Urothelium cell line (cell line): ENCODE measurements around the gene TCERG1L.
"Not testable (repeated sequence)": the region's sequence is repeated elsewhere in the genome, so short reads cannot be mapped to it uniquely, and the experiment has no call there.

Experiments
- DNase-seq: peaks from one replicate; pipeline ENCODE4 v3.0.0; 2011; ENCODE audit warnings: low spot score, mixed read lengths
- FAIRE-seq: peaks from 2 replicates; lab custom pipeline; 2011; peaks lifted over from hg19 to GRCh38; lab: Jason Lieb, UNC

TCERG1L gene

GRCh38 chr10:131092876-131093275 is 218.6 kb downstream of the TCERG1L start:
- DNase-seq (no peak), FAIRE-seq (no peak)

GRCh38 chr10:131092386-131092785 is 219.1 kb downstream of the TCERG1L start:
- no peak for FAIRE-seq
- DNase-seq, result no peak

GRCh38 chr10:131091682-131092081 is 219.8 kb downstream of the TCERG1L start:
- FAIRE-seq (no peak), DNase-seq (no peak)

GRCh38 chr10:131090761-131091661 is 220.5 kb downstream of the TCERG1L start:
- DNase-seq (no peak), FAIRE-seq (no peak)

GRCh38 chr10:131089861-131090260 is 221.7 kb downstream of the TCERG1L start:
- no peak for DNase-seq
- no peak for FAIRE-seq

GRCh38 chr10:131089150-131089549 is 222.4 kb downstream of the TCERG1L start:
- DNase-seq (no peak), FAIRE-seq (no peak)

GRCh38 chr10:131088619-131089018 is 222.9 kb downstream of the TCERG1L start:
- FAIRE-seq (no peak), DNase-seq (no peak)

GRCh38 chr10:131087464-131088215 is 223.9 kb downstream of the TCERG1L start:
- DNase-seq, result no peak
- FAIRE-seq, result no peak

GRCh38 chr10:131086511-131086910 is 225.0 kb downstream of the TCERG1L start:
- FAIRE-seq (no peak), DNase-seq (no peak)

- DNase-seq (no peak), FAIRE-seq (no peak)
Measured at GRCh38 chr10:131086094-131086493, 225.4 kb downstream of the TCERG1L start.

- no peak for FAIRE-seq
- no peak for DNase-seq
Measured at GRCh38 chr10:131085091-131085860, 226.2 kb downstream of the TCERG1L start.

- DNase-seq (no peak), FAIRE-seq (no peak)
Measured at GRCh38 chr10:131084791-131085090, 226.8 kb downstream of the TCERG1L start.

- no peak for FAIRE-seq
- DNase-seq, result no peak
Measured at GRCh38 chr10:131083915-131084790, 227.4 kb downstream of the TCERG1L start.

- DNase-seq (no peak), FAIRE-seq (no peak)
Measured at GRCh38 chr10:131082991-131083481, 228.5 kb downstream of the TCERG1L start.

- no peak for FAIRE-seq
Measured at GRCh38 chr10:131082201-131082850, 229.2 kb downstream of the TCERG1L start.

GRCh38 chr10:131081786-131082185 is 229.7 kb downstream of the TCERG1L start:
- no peak for DNase-seq
- FAIRE-seq, result no peak

More at GRCh38 chr10:131082201-131082850, 229.2 kb downstream of the TCERG1L start:
- DNase-seq, result no peak

- no peak for FAIRE-seq
- DNase-seq, result no peak
Measured at GRCh38 chr10:131081376-131081775, 230.1 kb downstream of the TCERG1L start.

GRCh38 chr10:131080571-131080970 is 230.9 kb downstream of the TCERG1L start:
- DNase-seq (no peak), FAIRE-seq (no peak)

GRCh38 chr10:131079314-131079713 is 232.2 kb downstream of the TCERG1L start:
- DNase-seq, result no peak
- FAIRE-seq, result no peak

GRCh38 chr10:131078882-131079280 is 232.6 kb downstream of the TCERG1L start:
- not testable (repeated sequence) for FAIRE-seq, DNase-seq
